Measurements from ENCODE around the gene LAG3.
"Not testable (repeated sequence)": the region's sequence is repeated elsewhere in the genome, so short reads cannot be mapped to it uniquely, and the experiment has no call there.

Gene LAG3

GRCh38 chr12:6742080-6742479 is 30.2 kb upstream of the LAG3 start:
- H3K79me2 ChIP-seq (ENCODE audit: control insufficient read depth, insufficient read depth, low read length, unreplicated experiment); H3K4me1 ChIP-seq (ENCODE audit: control insufficient read depth, insufficient read depth, low read length, unreplicated experiment); H2AFZ ChIP-seq (ENCODE audit: low read length, unreplicated experiment); H3K36me3 ChIP-seq (ENCODE audit: insufficient read depth, low read length); H3K27me3 ChIP-seq (ENCODE audit: insufficient read depth, low read length); H3K4me3 ChIP-seq (ENCODE audit: low read depth, low read length); H3K27ac ChIP-seq (ENCODE audit: low read depth, low read length): not testable (repeated sequence)

GRCh38 chr12:6742834-6743233 is 29.5 kb upstream of the LAG3 start:
- Histone ChIP-seq H3K27me3 (ENCODE audit: insufficient read depth, low read length) (no peaks in the 10 kb centered on the region), H3K4me1 (ENCODE audit: control insufficient read depth, insufficient read depth, low read length, unreplicated experiment) (no peaks in the 10 kb centered on the region), H3K79me2 (ENCODE audit: control insufficient read depth, insufficient read depth, low read length, unreplicated experiment) (no peaks in the 10 kb centered on the region), H2AFZ (ENCODE audit: low read length, unreplicated experiment) (no peak overlapping the region), H3K4me3 (ENCODE audit: low read depth, low read length) (no peak overlapping the region), H3K27ac (ENCODE audit: low read depth, low read length) (no peak overlapping the region), H3K36me3 (ENCODE audit: insufficient read depth, low read length) (peaks cover 6% of the 10 kb centered on the region; the same call in 1 of the 2 replicates)

DNA sequence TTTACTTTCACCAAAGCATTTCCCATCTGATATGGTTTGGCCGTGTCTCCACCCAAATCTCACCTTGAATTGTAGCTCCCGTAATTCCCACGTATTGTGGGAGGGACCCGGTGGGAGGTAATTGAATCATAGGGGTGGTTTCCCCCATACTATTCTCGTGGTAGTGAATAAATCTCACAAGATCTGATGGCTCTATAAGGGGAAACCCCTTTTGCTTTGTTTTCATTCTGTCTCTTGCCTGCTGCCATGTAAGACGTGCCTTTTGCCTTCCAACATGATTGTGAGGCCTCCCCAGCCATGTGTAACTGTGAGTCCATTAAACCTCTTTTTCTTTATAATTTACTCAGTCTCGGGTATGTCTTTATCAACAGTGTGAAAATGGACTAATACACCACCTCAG is 29.0 kb upstream of the LAG3 start:
- H3K79me2 ChIP-seq (ENCODE audit: control insufficient read depth, insufficient read depth, low read length, unreplicated experiment); H3K27ac ChIP-seq (ENCODE audit: low read depth, low read length): not testable (repeated sequence)
- H3K36me3 ChIP-seq (ENCODE audit: insufficient read depth, low read length) = peaks cover 11% of the 10 kb centered on the region; the same call in 1 of the 2 replicates

DNA sequence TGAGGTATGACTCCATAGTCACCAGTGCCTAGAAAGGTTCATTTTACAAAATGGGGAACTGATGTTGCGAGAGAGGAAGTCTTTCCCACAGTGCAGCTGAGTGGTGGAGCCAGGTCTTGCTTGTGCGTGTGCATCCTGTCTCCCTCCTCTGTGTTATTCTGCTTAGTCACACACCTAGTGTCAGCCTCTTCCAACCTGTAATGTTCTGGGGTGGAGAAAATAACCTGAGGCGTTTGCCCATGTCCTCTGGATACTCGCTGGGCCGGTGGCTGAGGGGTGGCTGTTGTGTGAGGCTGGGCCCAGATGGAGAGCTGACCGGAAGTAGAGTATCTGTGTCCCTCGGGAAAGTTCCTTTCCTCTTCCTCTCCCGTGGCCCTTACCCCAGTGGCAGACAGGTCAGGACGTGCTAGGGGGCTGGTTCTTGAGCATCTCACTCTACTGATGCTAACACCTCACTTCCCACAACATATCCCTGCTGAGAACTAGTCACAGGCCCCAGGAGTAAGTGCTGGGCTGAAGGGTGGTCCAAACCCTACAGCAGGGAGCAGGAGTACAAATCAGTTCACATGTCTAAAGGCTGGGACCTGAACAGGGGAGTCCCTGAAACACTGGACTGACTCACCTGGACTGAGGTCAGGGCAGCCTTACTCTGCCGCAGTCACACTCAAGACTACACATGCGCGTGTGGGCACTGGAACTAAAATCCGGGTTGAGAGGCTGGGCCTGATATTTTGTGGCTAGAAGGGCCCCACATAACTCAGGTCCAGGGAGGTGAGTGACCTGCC is 26.4 kb upstream of the LAG3 start:
- Histone ChIP-seq H3K36me3 (ENCODE audit: insufficient read depth, low read length) (peaks cover 30% of the 10 kb centered on the region), H3K4me3 (ENCODE audit: low read depth, low read length) (no peak overlapping the region), H2AFZ (ENCODE audit: low read length, unreplicated experiment) (no peak overlapping the region), H3K27ac (ENCODE audit: low read depth, low read length) (no peak overlapping the region), H3K27me3 (ENCODE audit: insufficient read depth, low read length) (no peaks in the 10 kb centered on the region), H3K4me1 (ENCODE audit: control insufficient read depth, insufficient read depth, low read length, unreplicated experiment) (no peaks in the 10 kb centered on the region), H3K79me2 (ENCODE audit: control insufficient read depth, insufficient read depth, low read length, unreplicated experiment) (peaks cover 2% of the 10 kb centered on the region)

More for the DNA sequence above, 29.0 kb upstream of the LAG3 start:
- H3K4me3 ChIP-seq (ENCODE audit: low read depth, low read length); H3K27me3 ChIP-seq (ENCODE audit: insufficient read depth, low read length); H2AFZ ChIP-seq (ENCODE audit: low read length, unreplicated experiment); H3K4me1 ChIP-seq (ENCODE audit: control insufficient read depth, insufficient read depth, low read length, unreplicated experiment): not testable (repeated sequence)

GRCh38 chr12:6747216-6747615 is 25.1 kb upstream of the LAG3 start:
- Histone ChIP-seq H3K79me2 (ENCODE audit: control insufficient read depth, insufficient read depth, low read length, unreplicated experiment) (peaks cover 15% of the 10 kb centered on the region), H2AFZ (ENCODE audit: low read length, unreplicated experiment) (no peak overlapping the region), H3K36me3 (ENCODE audit: insufficient read depth, low read length) (peaks cover 38% of the 10 kb centered on the region), H3K27me3 (ENCODE audit: insufficient read depth, low read length) (no peaks in the 10 kb centered on the region), H3K27ac (ENCODE audit: low read depth, low read length) (no peak overlapping the region), H3K4me3 (ENCODE audit: low read depth, low read length) (no peak overlapping the region), H3K4me1 (ENCODE audit: control insufficient read depth, insufficient read depth, low read length, unreplicated experiment) (peaks cover 6% of the 10 kb centered on the region)

DNA sequence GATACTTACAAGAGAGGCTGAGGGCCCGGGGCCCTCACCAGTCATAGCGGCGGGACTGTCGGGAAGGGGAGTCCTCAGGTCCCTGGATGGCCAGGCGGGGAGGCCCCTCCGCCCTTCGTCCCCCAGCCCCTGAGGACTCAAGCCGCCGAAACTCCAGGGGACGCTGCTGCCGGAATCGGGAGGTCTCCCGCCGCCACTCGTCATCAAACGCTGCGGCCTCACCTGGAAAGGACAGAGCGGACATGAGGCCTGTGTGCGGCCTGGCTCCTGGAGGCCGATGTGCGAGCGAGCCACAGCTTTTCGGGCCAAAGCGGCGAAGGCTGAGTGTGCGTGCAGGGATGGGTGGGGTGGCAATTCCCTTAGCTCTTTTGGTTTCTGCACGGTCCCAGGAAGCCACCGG is 23.6 kb upstream of the LAG3 start:
- Histone ChIP-seq H3K36me3 (ENCODE audit: insufficient read depth, low read length) (peaks cover 38% of the 10 kb centered on the region), H3K79me2 (ENCODE audit: control insufficient read depth, insufficient read depth, low read length, unreplicated experiment) (peaks cover 22% of the 10 kb centered on the region), H3K27me3 (ENCODE audit: insufficient read depth, low read length) (no peaks in the 10 kb centered on the region), H3K4me1 (ENCODE audit: control insufficient read depth, insufficient read depth, low read length, unreplicated experiment) (peaks cover 7% of the 10 kb centered on the region), H3K27ac (ENCODE audit: low read depth, low read length) (no peak overlapping the region), H2AFZ (ENCODE audit: low read length, unreplicated experiment) (no peak overlapping the region), H3K4me3 (ENCODE audit: low read depth, low read length) (no peak overlapping the region)

GRCh38 chr12:6750506-6750905 is 21.8 kb upstream of the LAG3 start:
- peaks cover 22% of the 10 kb centered on the region for H3K79me2 ChIP-seq (ENCODE audit: control insufficient read depth, insufficient read depth, low read length, unreplicated experiment)
- H3K4me1 ChIP-seq (ENCODE audit: control insufficient read depth, insufficient read depth, low read length, unreplicated experiment) = peaks cover 14% of the 10 kb centered on the region
- H3K27me3 ChIP-seq (ENCODE audit: insufficient read depth, low read length) = no peaks in the 10 kb centered on the region
- no peak overlapping the region for H2AFZ ChIP-seq (ENCODE audit: low read length, unreplicated experiment)
- H3K36me3 ChIP-seq (ENCODE audit: insufficient read depth, low read length) = peaks cover 38% of the 10 kb centered on the region
- H3K27ac ChIP-seq (ENCODE audit: low read depth, low read length) = no peak overlapping the region
- H3K4me3 ChIP-seq (ENCODE audit: low read depth, low read length) = no peak overlapping the region

GRCh38 chr12:6751767-6752166 is 20.6 kb upstream of the LAG3 start:
- H3K27ac ChIP-seq (ENCODE audit: low read depth, low read length) = no peak overlapping the region
- H2AFZ ChIP-seq (ENCODE audit: low read length, unreplicated experiment) = no peak overlapping the region
- H3K79me2 ChIP-seq (ENCODE audit: control insufficient read depth, insufficient read depth, low read length, unreplicated experiment) = peaks cover 22% of the 10 kb centered on the region
- H3K4me3 ChIP-seq (ENCODE audit: low read depth, low read length) = peak overlapping the region; percentile 93
- H3K27me3 ChIP-seq (ENCODE audit: insufficient read depth, low read length) = no peaks in the 10 kb centered on the region
- H3K4me1 ChIP-seq (ENCODE audit: control insufficient read depth, insufficient read depth, low read length, unreplicated experiment) = peaks cover 14% of the 10 kb centered on the region
- peaks cover 38% of the 10 kb centered on the region for H3K36me3 ChIP-seq (ENCODE audit: insufficient read depth, low read length)

GRCh38 chr12:6752167-6752920 is 20.0 kb upstream of the LAG3 start:
- H3K4me1 ChIP-seq (ENCODE audit: control insufficient read depth, insufficient read depth, low read length, unreplicated experiment) = peaks cover 14% of the 10 kb centered on the region
- peak overlapping the region; percentile 93 for H3K27ac ChIP-seq (ENCODE audit: low read depth, low read length)
- H2AFZ ChIP-seq (ENCODE audit: low read length, unreplicated experiment) = peak overlapping the region; percentile 50
- peaks cover 35% of the 10 kb centered on the region for H3K36me3 ChIP-seq (ENCODE audit: insufficient read depth, low read length)
- H3K79me2 ChIP-seq (ENCODE audit: control insufficient read depth, insufficient read depth, low read length, unreplicated experiment) = peaks cover 22% of the 10 kb centered on the region
- peak overlapping the region; percentile 93 for H3K4me3 ChIP-seq (ENCODE audit: low read depth, low read length)
- H3K27me3 ChIP-seq (ENCODE audit: insufficient read depth, low read length) = no peaks in the 10 kb centered on the region

DNA sequence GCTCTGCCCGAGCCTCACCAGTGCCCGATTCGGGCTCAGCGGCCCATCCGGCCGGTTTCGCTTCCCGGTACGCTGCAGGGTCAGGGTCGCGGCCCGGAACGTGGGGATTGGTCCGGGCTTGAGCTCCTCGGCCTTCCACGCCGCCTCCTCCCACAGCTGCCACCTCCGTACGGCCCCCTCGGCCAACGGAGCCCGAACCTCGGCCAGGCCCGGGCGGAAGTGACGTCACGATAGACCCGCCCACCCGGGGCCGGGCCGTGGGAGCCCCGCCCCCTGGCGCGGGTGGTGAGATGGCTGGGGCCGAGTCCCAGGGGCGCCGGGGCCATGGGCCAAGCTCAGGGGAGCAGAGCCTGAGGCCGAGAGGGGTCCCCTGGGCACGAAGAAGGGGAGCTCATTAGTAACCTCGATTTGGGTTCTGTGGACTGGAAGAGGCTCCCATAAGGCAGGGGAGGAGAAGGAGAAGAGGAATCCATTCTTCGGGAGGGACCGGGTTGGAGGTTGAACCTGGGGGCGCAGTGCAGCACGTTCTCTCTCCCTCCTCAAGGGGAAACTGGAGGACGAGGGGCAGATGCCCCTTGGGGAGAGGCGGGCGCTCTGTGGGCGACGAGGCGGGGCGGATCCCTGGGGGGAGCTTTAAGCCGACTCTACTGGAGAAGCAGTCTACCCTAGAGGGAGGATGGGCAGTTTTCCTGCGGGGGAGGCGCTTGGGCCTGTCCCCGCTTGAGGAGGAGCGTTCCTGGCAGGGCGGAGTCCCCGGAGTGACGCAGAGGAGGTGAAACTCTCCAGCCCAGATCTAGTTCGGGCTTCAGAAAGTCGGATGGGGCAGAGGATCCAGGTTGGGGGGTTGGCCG is 19.2 kb upstream of the LAG3 start, which contains the start of gene MLF2:
Gene MLF2 (minus strand): TSS at position 221 of the 851 bp plus-strand sequence. CDS start 807 bp downstream, outside the sequence.
- H3K4me1 ChIP-seq (ENCODE audit: control insufficient read depth, insufficient read depth, low read length, unreplicated experiment) = peaks cover 14% of the 10 kb centered on the region
- peak within 1 kb of the TSS; percentile 50 for H2AFZ ChIP-seq (ENCODE audit: low read length, unreplicated experiment)
- peaks cover 28% of the 10 kb centered on the region for H3K36me3 ChIP-seq (ENCODE audit: insufficient read depth, low read length)
- peaks cover 22% of the 10 kb centered on the region for H3K79me2 ChIP-seq (ENCODE audit: control insufficient read depth, insufficient read depth, low read length, unreplicated experiment)
- peak within 1 kb of the TSS; percentile 93 for H3K27ac ChIP-seq (ENCODE audit: low read depth, low read length)
- no peaks in the 10 kb centered on the region for H3K27me3 ChIP-seq (ENCODE audit: insufficient read depth, low read length)
- H3K4me3 ChIP-seq (ENCODE audit: low read depth, low read length) = peak within 1 kb of the TSS; percentile 93
